H9 (cell line): ENCODE data around the gene STON2. TPM values are rescaled to one million over a fixed set of nuclear protein-coding genes. Genes with fewer than 3 reads are reported as not detected.

Source experiments
- DNase-seq: peaks from one replicate; pipeline ENCODE4 v3.0.0-alpha.2; 2017
- H2AFZ ChIP-seq: one replicate; pipeline ENCODE4 v1.6.1; 2013; ENCODE audit warnings: mild to moderate bottlenecking, low read length, control low read depth, moderate library complexity
- H2AK5ac ChIP-seq: 2 replicates; pipeline ENCODE4 v1.6.1; 2013; ENCODE audit warnings: low read length, control low read depth, mixed read lengths; ENCODE audit not compliant: insufficient read length
- H2BK120ac ChIP-seq: one replicate; pipeline ENCODE4 v1.6.1; 2013; ENCODE audit warnings: low read depth, mild to moderate bottlenecking, low read length, control low read depth, inconsistent platforms; ENCODE audit not compliant: poor library complexity, severe bottlenecking
- H2BK12ac ChIP-seq: 2 replicates; pipeline ENCODE4 v1.6.1; 2013; ENCODE audit warnings: low read length, control low read depth, mixed read lengths, low read depth; ENCODE audit not compliant: insufficient read length
- H2BK15ac ChIP-seq: 2 replicates; pipeline ENCODE4 v1.6.1; 2013; ENCODE audit warnings: low read depth, low read length, control low read depth
- H2BK20ac ChIP-seq: one replicate; pipeline ENCODE4 v1.6.1; 2013; ENCODE audit warnings: low read depth, mild to moderate bottlenecking, low read length, control low read depth, inconsistent platforms; ENCODE audit not compliant: poor library complexity, severe bottlenecking
- H2BK5ac ChIP-seq: 2 replicates; pipeline ENCODE4 v1.6.1; 2013; ENCODE audit warnings: low read length, control low read depth, mixed read lengths; ENCODE audit not compliant: insufficient read length
- H3K14ac ChIP-seq: 2 replicates; pipeline ENCODE4 v1.6.1; 2013; ENCODE audit warnings: low read length, control low read depth; ENCODE audit not compliant: insufficient read depth
- H3K18ac ChIP-seq: 2 replicates; pipeline ENCODE4 v1.6.1; 2013; ENCODE audit warnings: low read depth, mild to moderate bottlenecking, mixed read lengths, low read length, control low read depth; ENCODE audit not compliant: insufficient read length
- H3K23ac ChIP-seq: 2 replicates; pipeline ENCODE4 v1.6.1; 2013; ENCODE audit warnings: low read length, control low read depth, mixed read lengths, low read depth; ENCODE audit not compliant: insufficient read length
- H3K23me2 ChIP-seq: 2 replicates; pipeline ENCODE4 v1.6.1; 2013; ENCODE audit warnings: low read depth, mild to moderate bottlenecking, mixed read lengths, low read length, control low read depth; ENCODE audit not compliant: insufficient read length, poor library complexity, severe bottlenecking
- H3K27ac ChIP-seq: 2 replicates; pipeline ENCODE4 v1.5.1; 2013; ENCODE audit warnings: low read length, control low read depth, mixed read lengths, low read depth; ENCODE audit not compliant: insufficient read length
- H3K27me3 ChIP-seq: 2 replicates; pipeline ENCODE4 v1.6.1; 2013; ENCODE audit warnings: low read length, control low read depth, inconsistent platforms; ENCODE audit not compliant: insufficient read depth
- H3K4ac ChIP-seq: 2 replicates; pipeline ENCODE4 v1.6.1; 2013; ENCODE audit warnings: low read depth, mild to moderate bottlenecking, control low read depth, inconsistent platforms, low read length, moderate library complexity
- H3K4me1 ChIP-seq: 2 replicates; pipeline ENCODE4 v1.6.1; 2013; ENCODE audit warnings: low read length, control low read depth, inconsistent platforms; ENCODE audit not compliant: insufficient read depth
- H3K4me2 ChIP-seq: 2 replicates; pipeline ENCODE4 v1.6.1; 2013; ENCODE audit warnings: low read length, control low read depth, mixed read lengths; ENCODE audit not compliant: insufficient read length, insufficient read depth
- H3K56ac ChIP-seq: 2 replicates; pipeline ENCODE4 v1.6.1; 2013; ENCODE audit warnings: low read depth, mild to moderate bottlenecking, mixed read lengths, low read length, control low read depth; ENCODE audit not compliant: insufficient read length
- H3K79me1 ChIP-seq: 2 replicates; pipeline ENCODE4 v1.6.1; 2013; ENCODE audit warnings: low read depth, mild to moderate bottlenecking, moderate library complexity, low read length, control low read depth, inconsistent platforms; ENCODE audit not compliant: insufficient read depth, poor library complexity, severe bottlenecking
- H3K79me2 ChIP-seq: 2 replicates; pipeline ENCODE4 v1.6.1; 2013; ENCODE audit warnings: low read length, control low read depth, inconsistent platforms; ENCODE audit not compliant: insufficient read depth
- H3K9ac ChIP-seq: 2 replicates; pipeline ENCODE4 v1.6.1; 2013; ENCODE audit warnings: low read length, control low read depth, mixed read lengths; ENCODE audit not compliant: insufficient read length; ENCODE audit errors: extremely low read depth
- H3K9me3 ChIP-seq: one replicate; pipeline ENCODE4 v1.6.1; 2013; ENCODE audit warnings: low read depth, low read length, inconsistent platforms; ENCODE audit not compliant: control insufficient read depth
- H3T11ph ChIP-seq: one replicate; pipeline ENCODE4 v1.6.1; 2013; ENCODE audit warnings: mild to moderate bottlenecking, low read length, control low read depth, inconsistent platforms
- H4K20me1 ChIP-seq: one replicate; pipeline ENCODE4 v1.6.1; 2013; ENCODE audit not compliant: control insufficient read depth, insufficient read length, insufficient read depth
- H4K5ac ChIP-seq: 2 replicates; pipeline ENCODE4 v1.6.1; 2013; ENCODE audit warnings: low read depth, mild to moderate bottlenecking, mixed read lengths, low read length, control low read depth; ENCODE audit not compliant: insufficient read length
- H4K8ac ChIP-seq: replicated peaks from 2 replicates; pipeline ENCODE4 v1.6.1; 2013; ENCODE audit warnings: low read length, control low read depth, mixed read lengths, low read depth; ENCODE audit not compliant: insufficient read length
- H4K91ac ChIP-seq: 2 replicates; pipeline ENCODE4 v1.6.1; 2013; ENCODE audit warnings: low read depth, mild to moderate bottlenecking, moderate library complexity, mixed read lengths, low read length, control low read depth; ENCODE audit not compliant: insufficient read length
- H3K27ac Mint-ChIP-seq, 3 experiments: 2 replicates in 2 of 3; 3 replicates in 1 of 3; pipeline ENCODE4 v1.8.0; 2020 to 2021; ENCODE audit warnings: mixed read lengths in 3 of 3, mild to moderate bottlenecking in 1 of 3, moderate library complexity in 1 of 3
- H3K27me3 Mint-ChIP-seq: 2 replicates; pipeline ENCODE4 v1.8.0; 2021; ENCODE audit warnings: low read depth, mild to moderate bottlenecking, moderate library complexity, mixed read lengths
- H3K36me3 Mint-ChIP-seq, 3 experiments: 2 replicates in 2 of 3; 3 replicates in 1 of 3; pipeline ENCODE4 v1.8.0; 2020 to 2021; ENCODE audit warnings: low read depth in 3 of 3, mixed read lengths in 3 of 3; ENCODE audit not compliant: insufficient read depth in 1 of 3
- H3K4me1 Mint-ChIP-seq, 2 experiments: 2 replicates each; pipeline ENCODE4 v1.8.0; 2020; ENCODE audit warnings: mixed read lengths in 2 of 2
- H3K4me3 Mint-ChIP-seq, 2 experiments: 2 replicates in 1 of 2; 3 replicates in 1 of 2; pipeline ENCODE4 v1.8.0; 2020 to 2021; ENCODE audit warnings: mild to moderate bottlenecking in 2 of 2, mixed read lengths in 2 of 2, moderate library complexity in 1 of 2
- H3K9me3 Mint-ChIP-seq, 2 experiments: 2 replicates in 1 of 2; 3 replicates in 1 of 2; pipeline ENCODE4 v1.8.0; 2020; ENCODE audit warnings: mild to moderate bottlenecking in 2 of 2, mixed read lengths in 2 of 2, moderate library complexity in 1 of 2
- CTCF ChIP-seq: fragments of 200-600 bp; sonication (generic); conservative IDR thresholded peaks from 3 replicates; pipeline ENCODE4 v1.8.0; 2021; ENCODE audit warnings: antibody characterized with exemption, mild to moderate bottlenecking
- WGBS: extraction: QIAGEN DNeasy Blood & Tissue Kit; methylation state at CpG from one replicate; pipeline ENCODE4 v1.1.7; 2013; ENCODE audit warnings: missing lambda C conversion rate, low lambda C conversion rate, mixed read lengths; ENCODE audit not compliant: insufficient read length; ENCODE audit errors: extremely low coverage; 5-methylcytosine and 5-hydroxymethylcytosine counted together
- total RNA-seq: library from RNA; stranded (reverse); gene quantifications from 2 replicates; pipeline ENCODE4 v1.2.1, GENCODE V29; 2021

STON2 gene
- total RNA-seq, 1 experiment from 2014 or later = 62.9 TPM

- Histone ChIP-seq H4K20me1 (no peaks in the 10 kb centered on the region), H2BK12ac (no peak overlapping the region), H2BK5ac (no peak overlapping the region), H2AFZ (no peak overlapping the region), H4K91ac (no peak overlapping the region), H2BK20ac (no peak overlapping the region), H3K79me2 (no peaks in the 10 kb centered on the region), H3K27ac (no peak overlapping the region), H3K18ac (no peak overlapping the region), H3K4ac (no peak overlapping the region), H3K4me2 (no peak overlapping the region), H2BK15ac (no peak overlapping the region), H3K23ac (no peak overlapping the region), H3T11ph (no peak overlapping the region), H3K4me1 (no peaks in the 10 kb centered on the region), H2BK120ac (no peak overlapping the region), H3K79me1 (no peaks in the 10 kb centered on the region), H2AK5ac (no peak overlapping the region), H3K27me3 (no peaks in the 10 kb centered on the region), H3K14ac (no peak overlapping the region), H3K23me2 (no peaks in the 10 kb centered on the region), H3K56ac (no peak overlapping the region), H4K8ac (no peak overlapping the region), H4K5ac (no peak overlapping the region), H3K9ac (no peak overlapping the region), H3K9me3 (no peaks in the 10 kb centered on the region)
- Mint-ChIP-seq H3K4me1 (no peaks in the 10 kb centered on the region), H3K4me3 (no peak overlapping the region), H3K36me3 (peaks cover 0 to 7% (median 4%) of the 10 kb centered on the region in 3 experiments; a peak in 4 of 7 replicates), H3K9me3 (no peaks in the 10 kb centered on the region; a peak in 1 of 5 replicates), H3K27me3 (no peaks in the 10 kb centered on the region), H3K27ac (peak overlapping the region in 1 of 3 experiments; percentile 68; a peak in 1 of 7 replicates)
- no CpG with 5 or more reads among the region's 4 CpGs for WGBS
- no peak for DNase-seq
- no peak for TF ChIP-seq CTCF
These were observed 103.9 kb downstream of the STON2 start for GRCh38 chr14:81295958-81296923.
